Keratinocyte (primary cell): ENCODE data around the gene ATP5ME. TPM values are rescaled to one million over a fixed set of nuclear protein-coding genes. Genes with fewer than 3 reads are reported as not detected.
A peak's percentile ranks its signal among the peaks of the same experiment; 100 is the strongest.

Source experiments
- DNase-seq: peaks from one replicate; pipeline ENCODE4 v3.0.0-alpha.2; 2011; ENCODE audit warnings: low read depth, missing footprints, low spot score
- FAIRE-seq: peaks from 2 replicates; lab custom pipeline; 2011; peaks lifted over from hg19 to GRCh38; lab: Jason Lieb, UNC
- H2AFZ ChIP-seq: 2 replicates; pipeline ENCODE4 v1.6.0; 2012; ENCODE audit warnings: low read length, control low read depth, inconsistent platforms; ENCODE audit not compliant: control insufficient read depth
- H3K27ac ChIP-seq: 2 replicates; pipeline ENCODE4 v1.5.1; 2011; ENCODE audit warnings: low read length; ENCODE audit not compliant: control insufficient read depth, insufficient read depth
- H3K27me3 ChIP-seq: 3 replicates; pipeline ENCODE4 v1.6.0; 2011; ENCODE audit warnings: low read length; ENCODE audit not compliant: control insufficient read depth, insufficient read depth; ENCODE audit errors: extremely low read depth
- H3K36me3 ChIP-seq, 2 experiments: 2 replicates in 1 of 2; 3 replicates in 1 of 2; pipeline ENCODE4 v1.5.1; 2011; ENCODE audit warnings: low read length in 2 of 2, mild to moderate bottlenecking in 1 of 2; ENCODE audit not compliant: control insufficient read depth in 2 of 2, insufficient read depth in 2 of 2; ENCODE audit errors: extremely low read depth in 1 of 2
- H3K4me1 ChIP-seq: 3 replicates; pipeline ENCODE4 v1.5.1; 2011; ENCODE audit warnings: low read length; ENCODE audit not compliant: control insufficient read depth, insufficient read depth; ENCODE audit errors: extremely low read depth
- H3K4me2 ChIP-seq: 3 replicates; pipeline ENCODE4 v1.6.0; 2011; ENCODE audit warnings: low read depth, low read length; ENCODE audit not compliant: control insufficient read depth, insufficient read depth; ENCODE audit errors: extremely low read depth
- H3K4me3 ChIP-seq, 3 experiments: fragments of 200-600 bp in 1 of 3; sonication (generic) in 1 of 3; 2 replicates in 2 of 3; 3 replicates in 1 of 3; pipeline ENCODE4 v1.5.1; 2011 to 2016; ENCODE audit warnings: low read length in 3 of 3, mild to moderate bottlenecking in 3 of 3, control low read depth in 2 of 3, inconsistent platforms in 1 of 3, low read depth in 1 of 3, mixed read lengths in 1 of 3, mixed run types in 1 of 3, moderate library complexity in 1 of 3; ENCODE audit not compliant: control insufficient read depth in 2 of 3, insufficient read depth in 2 of 3; ENCODE audit errors: extremely low read depth in 1 of 3
- H3K79me2 ChIP-seq: 2 replicates; pipeline ENCODE4 v1.6.0; 2012; ENCODE audit warnings: low read length; ENCODE audit not compliant: control insufficient read depth, insufficient read depth
- H3K9ac ChIP-seq: 3 replicates; pipeline ENCODE4 v1.6.0; 2011; ENCODE audit warnings: low read length; ENCODE audit not compliant: control insufficient read depth, insufficient read depth; ENCODE audit errors: extremely low read depth
- H3K9me1 ChIP-seq: 3 replicates; pipeline ENCODE4 v1.6.0; 2011; ENCODE audit warnings: low read length; ENCODE audit not compliant: control insufficient read depth, insufficient read depth; ENCODE audit errors: extremely low read depth
- H3K9me3 ChIP-seq: 2 replicates; pipeline ENCODE4 v1.5.1; 2012; ENCODE audit warnings: low read depth, low read length; ENCODE audit not compliant: control insufficient read depth
- H4K20me1 ChIP-seq: 3 replicates; pipeline ENCODE4 v1.6.0; 2011; ENCODE audit warnings: low read length; ENCODE audit not compliant: control insufficient read depth, insufficient read depth; ENCODE audit errors: extremely low read depth
- EZH2 ChIP-seq: IDR thresholded peaks from one replicate; pipeline ENCODE4 v1.6.1; 2012; ENCODE audit warnings: inconsistent platforms, mild to moderate bottlenecking, low read length, moderate library complexity
- dilution Hi-C: fragments of 300-500 bp; cut with MboI; formaldehyde crosslinking; loops from one replicate; pipeline ENCODE4 v1.7.0; 2020; ENCODE audit warnings: low sequenced_read_pairs; ENCODE audit not compliant: extremely low pct_ligation_motif_present
- polyA plus RNA-seq, 5 experiments: library from polyadenylated mRNA; depleted of rRNA in 3 of 5; stranded (reverse) in 3 of 5; stranded (forward) in 1 of 5; unstranded in 1 of 5; fragments of >200 nt; gene quantifications; 1 replicate in 1 of 5; 2 replicates in 3 of 5; 3 replicates in 1 of 5; pipeline versions ENCODE4 v1.2.1 to v1.2.3, GENCODE V29; 2011 to 2012; ENCODE audit warnings: missing spikeins in 2 of 5, low read depth in 1 of 5, low replicate concordance in 1 of 5
- TF ChIP-seq, protein P1 (sequence below), 3 experiments: IDR thresholded peaks in 1 of 3; conservative IDR thresholded peaks in 1 of 3; optimal IDR thresholded peaks in 1 of 3; 2 replicates in 2 of 3; 3 replicates in 1 of 3; pipeline versions ENCODE3 to v1.5.1; 2011; ENCODE audit warnings: low read length in 3 of 3, mild to moderate bottlenecking in 3 of 3, moderate library complexity in 2 of 3, control low read depth in 1 of 3, inconsistent platforms in 1 of 3; ENCODE audit not compliant: insufficient read depth in 2 of 3; ENCODE audit errors: extremely low read depth in 1 of 3

The ATP5ME gene
- polyA plus RNA-seq, 1 donor (not counting 4 experiments of a cell fraction or from before 2014, with no cell fraction given) = 438 TPM

- no peak for FAIRE-seq
- Histone ChIP-seq H3K4me2 (no peak overlapping the region), H2AFZ (no peak overlapping the region), H3K9ac (no peak overlapping the region), H3K27ac (no peak overlapping the region), H3K9me1 (no peaks in the 10 kb centered on the region), H3K36me3 (no peaks in the 10 kb centered on the region), H3K9me3 (no peaks in the 10 kb centered on the region), H3K4me3 (no peak overlapping the region), H4K20me1 (peaks cover 4% of the 10 kb centered on the region), H3K4me1 (peaks cover 23% of the 10 kb centered on the region), H3K79me2 (peaks cover 11% of the 10 kb centered on the region), H3K27me3 (peaks cover 12% of the 10 kb centered on the region)
- TF ChIP-seq EZH2 = no peak
- TF ChIP-seq, protein P1, sequence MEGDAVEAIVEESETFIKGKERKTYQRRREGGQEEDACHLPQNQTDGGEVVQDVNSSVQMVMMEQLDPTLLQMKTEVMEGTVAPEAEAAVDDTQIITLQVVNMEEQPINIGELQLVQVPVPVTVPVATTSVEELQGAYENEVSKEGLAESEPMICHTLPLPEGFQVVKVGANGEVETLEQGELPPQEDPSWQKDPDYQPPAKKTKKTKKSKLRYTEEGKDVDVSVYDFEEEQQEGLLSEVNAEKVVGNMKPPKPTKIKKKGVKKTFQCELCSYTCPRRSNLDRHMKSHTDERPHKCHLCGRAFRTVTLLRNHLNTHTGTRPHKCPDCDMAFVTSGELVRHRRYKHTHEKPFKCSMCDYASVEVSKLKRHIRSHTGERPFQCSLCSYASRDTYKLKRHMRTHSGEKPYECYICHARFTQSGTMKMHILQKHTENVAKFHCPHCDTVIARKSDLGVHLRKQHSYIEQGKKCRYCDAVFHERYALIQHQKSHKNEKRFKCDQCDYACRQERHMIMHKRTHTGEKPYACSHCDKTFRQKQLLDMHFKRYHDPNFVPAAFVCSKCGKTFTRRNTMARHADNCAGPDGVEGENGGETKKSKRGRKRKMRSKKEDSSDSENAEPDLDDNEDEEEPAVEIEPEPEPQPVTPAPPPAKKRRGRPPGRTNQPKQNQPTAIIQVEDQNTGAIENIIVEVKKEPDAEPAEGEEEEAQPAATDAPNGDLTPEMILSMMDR (optimal IDR thresholded peaks at IDR 0.05 in 1 of 3, IDR thresholded peaks at IDR 0.05 in 1 of 3, conservative IDR thresholded peaks at IDR 0.05 in 1 of 3; ENCODE audit: extremely low read depth in 1 of 3, insufficient read depth in 2 of 3, low read length in 3 of 3) = no peak
- dilution Hi-C loops = no loop called here
- DNase-seq = no peak
Measured at GRCh38 chr4:679104-679481, 5.0 kb upstream of the ATP5ME start.

- DNase-seq (no peak), FAIRE-seq (no peak)
- Histone ChIP-seq H2AFZ (no peak overlapping the region), H3K9ac (peak overlapping the region; percentile 55), H3K4me2 (peak overlapping the region; percentile 54), H3K27me3 (peaks cover 12% of the 10 kb centered on the region), H3K9me3 (no peaks in the 10 kb centered on the region), H3K79me2 (peaks cover 14% of the 10 kb centered on the region), H3K9me1 (no peaks in the 10 kb centered on the region), H3K4me3 (no peak overlapping the region), H3K36me3 (no peaks in the 10 kb centered on the region), H4K20me1 (no peaks in the 10 kb centered on the region), H3K27ac (peak overlapping the region; percentile 70), H3K4me1 (peaks cover 23% of the 10 kb centered on the region)
- no peak for TF ChIP-seq EZH2
- TF ChIP-seq, protein P1 (optimal IDR thresholded peaks at IDR 0.05 in 1 of 3, IDR thresholded peaks at IDR 0.05 in 1 of 3, conservative IDR thresholded peaks at IDR 0.05 in 1 of 3; ENCODE audit: extremely low read depth in 1 of 3, insufficient read depth in 2 of 3, low read length in 3 of 3) = no peak
- dilution Hi-C loops = no loop called here
Measured at GRCh38 chr4:678331-679103, 4.4 kb upstream of the ATP5ME start.
